Lower leg skin (tissue), 4 donors: ENCODE measurements around the gene MT1M. TPM values are rescaled to one million over a fixed set of nuclear protein-coding genes. Genes with fewer than 3 reads are reported as not detected.

Source experiments
- DNase-seq, 2 donors: peaks; one replicate each; pipeline ENCODE4 v3.0.0-alpha.2; 2019; ENCODE audit warnings: low spot score in 2 of 2
- H3K4me3 ChIP-seq: fragments of 200-600 bp; sonication (generic); 2 replicates; pipeline ENCODE4 v1.5.1; 2017; ENCODE audit warnings: mild to moderate bottlenecking, low read depth; ENCODE audit not compliant: poor library complexity, severe bottlenecking
- CTCF ChIP-seq, 3 donors: fragments of 450-650 bp; IDR thresholded peaks; one replicate each; pipeline ENCODE4 v1.5.1; 2016; ENCODE audit warnings: antibody characterized with exemption in 3 of 3, mild to moderate bottlenecking in 3 of 3, moderate library complexity in 2 of 3
- POLR2A ChIP-seq, 2 donors: fragments of 450-650 bp; IDR thresholded peaks; one replicate each; pipeline ENCODE4 v1.6.1; 2016 to 2017; ENCODE audit warnings: antibody characterized with exemption in 2 of 2, mild to moderate bottlenecking in 1 of 2, moderate library complexity in 1 of 2
- WGBS, 2 donors: methylation state at CpG; one replicate each; pipeline ENCODE4 v1.1.5; 2018; 5-methylcytosine and 5-hydroxymethylcytosine counted together
- intact Hi-C: fragments of 100-400 bp; cut with DNase I; formaldehyde crosslinking; loops from one replicate; pipeline ENCODE4 v1.15.0; 2023; ENCODE audit warnings: low total_unique reads
- total RNA-seq, 4 donors: library from RNA; depleted of rRNA; stranded (reverse); fragments of >200 nt; gene quantifications; one replicate each; pipeline ENCODE4 v1.1.0, GENCODE V29; 2016

The MT1M gene
- total RNA-seq, 4 donors from 2014 or later = 14.1 to 29.7 (median 17.1) TPM

GRCh38 chr16:56626685-56627084 is 5.8 kb upstream of the MT1M start:
- 16 to 18% methylated on average over 7 of the region's 7 CpGs for WGBS, 2 donors
- no peak for DNase-seq
- H3K4me3 ChIP-seq = peak overlapping the region; percentile 39
- TF ChIP-seq POLR2A (IDR thresholded peaks at IDR 0.05) = no peak
- TF ChIP-seq CTCF (IDR thresholded peaks at IDR 0.05) = no peak
- intact Hi-C loops = no loop called here

- DNase-seq = no peak
- H3K4me3 ChIP-seq = no peak overlapping the region
- intact Hi-C loops = no loop called here
- 50 to 51% methylated on average over 9 of the region's 9 CpGs for WGBS, 2 donors
- TF ChIP-seq POLR2A (IDR thresholded peaks at IDR 0.05) (no peak), CTCF (IDR thresholded peaks at IDR 0.05) (no peak)
These were observed 3.7 kb upstream of the MT1M start for GRCh38 chr16:56628486-56629350.

- intact Hi-C loops = no loop called here
- no peak overlapping the region for H3K4me3 ChIP-seq
- no peak for DNase-seq
- TF ChIP-seq CTCF (IDR thresholded peaks at IDR 0.05) (no peak), POLR2A (IDR thresholded peaks at IDR 0.05) (no peak)
- 79% methylated on average over 3 of the region's 3 CpGs for WGBS, 2 donors
These were observed 2.9 kb upstream of the MT1M start for GRCh38 chr16:56629531-56629930.

GRCh38 chr16:56630134-56630533 is 2.3 kb upstream of the MT1M start:
- intact Hi-C loops = no loop called here
- WGBS, 2 donors = 78 to 79% methylated on average over 3 of the region's 3 CpGs
- no peak overlapping the region for H3K4me3 ChIP-seq
- TF ChIP-seq POLR2A (IDR thresholded peaks at IDR 0.05) (no peak), CTCF (IDR thresholded peaks at IDR 0.05) (no peak)
- DNase-seq = no peak

GRCh38 chr16:56631197-56631596 is 1.3 kb upstream of the MT1M start:
- intact Hi-C loops = no loop called here
- 88 to 93% methylated on average over 10 of the region's 10 CpGs for WGBS, 2 donors
- no peak overlapping the region for H3K4me3 ChIP-seq
- TF ChIP-seq CTCF (IDR thresholded peaks at IDR 0.05) (no peak), POLR2A (IDR thresholded peaks at IDR 0.05) (no peak)
- DNase-seq = no peak

- DNase-seq = no peak
- H3K4me3 ChIP-seq = peak overlapping the region; percentile 21
- TF ChIP-seq POLR2A (IDR thresholded peaks at IDR 0.05) = no peak
- no peak for TF ChIP-seq CTCF (IDR thresholded peaks at IDR 0.05)
- intact Hi-C loops = no loop called here
- WGBS, 2 donors = 46 to 47% methylated on average over 14 of the region's 14 CpGs
These were observed 665 bp upstream of the MT1M start for GRCh38 chr16:56631832-56632155.
